22Rv1 (cell line): ENCODE measurements around the gene CUTA.

Experiments used
- ZFX ChIP-seq: fragments of 450-650 bp; IDR thresholded peaks from 2 replicates; pipeline ENCODE4 v1.6.1; 2017; ENCODE audit warnings: antibody characterized with exemption, borderline replicate concordance
- TF ChIP-seq, protein P1 (sequence below): fragments of 450-650 bp; IDR thresholded peaks from 2 replicates; pipeline ENCODE4 v1.5.1; 2017; ENCODE audit warnings: mild to moderate bottlenecking

DNA sequence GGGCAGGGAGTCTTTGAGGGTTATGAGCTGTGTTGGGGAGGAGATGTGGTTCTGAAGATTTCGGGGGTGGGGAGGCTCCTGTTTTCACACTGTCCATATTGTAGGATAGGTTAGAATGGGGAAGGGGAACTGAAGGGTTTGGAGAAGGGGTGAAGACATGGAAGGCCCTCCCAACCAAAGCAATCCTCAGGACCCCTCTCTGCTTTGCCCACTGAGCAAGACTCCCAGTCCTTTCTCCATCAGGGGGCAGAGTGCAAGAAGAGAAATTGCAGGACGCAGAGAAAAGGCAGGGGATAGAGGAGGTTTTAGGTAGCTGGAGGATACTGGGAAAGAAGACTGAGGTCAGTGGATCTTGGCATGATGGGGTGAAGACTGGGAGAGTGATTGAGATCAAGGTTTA lies 5.9 kb upstream of the CUTA start:
- TF ChIP-seq, protein P1, sequence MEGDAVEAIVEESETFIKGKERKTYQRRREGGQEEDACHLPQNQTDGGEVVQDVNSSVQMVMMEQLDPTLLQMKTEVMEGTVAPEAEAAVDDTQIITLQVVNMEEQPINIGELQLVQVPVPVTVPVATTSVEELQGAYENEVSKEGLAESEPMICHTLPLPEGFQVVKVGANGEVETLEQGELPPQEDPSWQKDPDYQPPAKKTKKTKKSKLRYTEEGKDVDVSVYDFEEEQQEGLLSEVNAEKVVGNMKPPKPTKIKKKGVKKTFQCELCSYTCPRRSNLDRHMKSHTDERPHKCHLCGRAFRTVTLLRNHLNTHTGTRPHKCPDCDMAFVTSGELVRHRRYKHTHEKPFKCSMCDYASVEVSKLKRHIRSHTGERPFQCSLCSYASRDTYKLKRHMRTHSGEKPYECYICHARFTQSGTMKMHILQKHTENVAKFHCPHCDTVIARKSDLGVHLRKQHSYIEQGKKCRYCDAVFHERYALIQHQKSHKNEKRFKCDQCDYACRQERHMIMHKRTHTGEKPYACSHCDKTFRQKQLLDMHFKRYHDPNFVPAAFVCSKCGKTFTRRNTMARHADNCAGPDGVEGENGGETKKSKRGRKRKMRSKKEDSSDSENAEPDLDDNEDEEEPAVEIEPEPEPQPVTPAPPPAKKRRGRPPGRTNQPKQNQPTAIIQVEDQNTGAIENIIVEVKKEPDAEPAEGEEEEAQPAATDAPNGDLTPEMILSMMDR = no peak
- TF ChIP-seq ZFX = no peak
